ENCODE measurements around the gene RELB.
"Not testable (repeated sequence)": the region's sequence is repeated elsewhere in the genome, so short reads cannot be mapped to it uniquely, and the experiment has no call there.

Gene RELB

GRCh38 chr19:44986389-44986788, 14.9 kb upstream of the RELB start:
- DNase-seq (ENCODE audit: low read depth in 3 of 3), result no peak

DNA sequence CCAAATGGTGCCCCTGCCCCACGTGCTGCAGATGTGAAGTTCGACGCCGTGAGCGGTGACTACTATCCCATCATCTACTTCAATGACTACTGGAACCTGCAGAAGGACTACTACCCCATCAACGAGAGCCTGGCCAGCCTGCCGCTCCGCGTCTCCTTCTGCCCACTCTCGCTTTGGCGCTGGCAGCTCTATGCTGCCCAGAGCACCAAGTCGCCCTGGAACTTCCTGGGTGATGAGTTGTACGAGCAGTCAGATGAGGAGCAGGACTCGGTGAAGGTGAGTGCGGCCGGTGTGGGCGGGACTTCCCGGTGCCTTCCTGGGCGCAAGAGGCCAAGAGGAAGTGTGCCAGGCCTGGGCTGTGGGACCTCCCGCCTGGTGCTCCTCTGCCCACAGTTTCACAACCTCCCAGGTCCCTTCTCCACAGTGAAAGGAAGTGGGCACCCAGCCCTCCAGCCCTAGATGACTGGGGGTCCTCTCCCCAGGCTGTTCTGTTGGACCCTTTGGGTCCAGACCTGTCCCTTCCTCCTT, 14.1 kb upstream of the RELB start:
- DNase-seq (ENCODE audit: low read depth in 3 of 3), result no peak

- DNase-seq (ENCODE audit: low read depth in 3 of 3), result no peak
Observed at GRCh38 chr19:44988273-44988672, 13.0 kb upstream of the RELB start.

GRCh38 chr19:44988896-44989556, 12.2 kb upstream of the RELB start:
- DNase-seq (ENCODE audit: low read depth in 3 of 3), result peak; percentile 26 to 53 (median 26)

DNA sequence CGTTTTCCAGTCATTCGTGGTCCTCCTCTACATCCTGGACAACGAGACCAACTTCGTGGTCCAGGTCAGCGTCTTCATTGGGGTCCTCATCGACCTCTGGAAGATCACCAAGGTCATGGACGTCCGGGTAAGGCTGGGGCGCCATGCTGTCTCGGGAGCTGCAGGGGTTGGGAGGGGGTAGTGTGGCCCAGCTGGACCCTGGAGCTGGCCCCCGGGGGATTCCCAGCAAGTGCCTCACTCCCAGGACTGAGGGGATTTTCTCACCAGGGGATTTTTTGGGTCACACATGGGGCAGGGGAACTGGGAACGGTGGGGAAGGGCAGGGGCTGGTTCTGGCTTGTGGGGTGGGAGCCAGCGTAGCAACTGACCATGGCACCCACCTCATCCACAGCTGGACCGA, 10.8 kb upstream of the RELB start:
- no peak for DNase-seq (ENCODE audit: low read depth in 3 of 3)

- DNase-seq (ENCODE audit: low read depth in 3 of 3), result no peak
Observed at GRCh38 chr19:44990966-44991365, 10.3 kb upstream of the RELB start.

DNA sequence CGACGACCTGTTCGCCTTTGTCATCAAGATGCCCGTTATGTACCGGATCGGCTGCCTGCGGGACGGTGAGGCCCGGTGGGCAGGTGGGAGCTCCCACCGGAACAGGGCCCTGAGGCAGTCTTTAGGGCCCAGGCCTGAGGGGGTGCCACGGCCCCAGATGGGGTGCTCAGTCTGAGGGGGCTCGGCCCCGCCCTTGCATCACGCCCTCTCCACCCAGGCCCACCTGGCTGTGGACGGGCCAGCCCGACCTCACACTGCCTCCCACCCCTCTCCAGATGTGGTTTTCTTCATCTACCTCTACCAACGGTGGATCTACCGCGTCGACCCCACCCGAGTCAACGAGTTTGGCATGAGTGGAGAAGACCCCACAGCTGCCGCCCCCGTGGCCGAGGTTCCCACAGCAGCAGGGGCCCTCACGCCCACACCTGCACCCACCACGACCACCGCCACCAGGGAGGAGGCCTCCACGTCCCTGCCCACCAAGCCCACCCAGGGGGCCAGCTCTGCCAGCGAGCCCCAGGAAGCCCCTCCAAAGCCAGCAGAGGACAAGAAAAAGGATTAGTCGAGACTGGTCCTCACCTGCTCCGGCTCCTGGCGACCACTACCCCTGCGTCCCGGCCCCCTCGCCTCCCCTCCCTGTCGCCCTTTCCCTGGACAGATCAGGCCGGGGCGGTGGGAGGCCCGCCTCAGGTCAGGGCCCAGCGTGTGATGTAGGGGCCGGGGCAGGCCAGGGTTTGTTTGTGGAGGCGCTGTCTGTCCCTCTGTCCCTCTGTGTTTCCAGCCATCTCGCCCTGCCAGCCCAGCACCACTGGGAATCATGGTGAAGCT, 8.7 kb upstream of the RELB start:
- DNase-seq (ENCODE audit: low read depth in 3 of 3), result no peak

GRCh38 chr19:44993526-44993925, 7.7 kb upstream of the RELB start:
- no peak for DNase-seq (ENCODE audit: low read depth in 3 of 3)

DNA sequence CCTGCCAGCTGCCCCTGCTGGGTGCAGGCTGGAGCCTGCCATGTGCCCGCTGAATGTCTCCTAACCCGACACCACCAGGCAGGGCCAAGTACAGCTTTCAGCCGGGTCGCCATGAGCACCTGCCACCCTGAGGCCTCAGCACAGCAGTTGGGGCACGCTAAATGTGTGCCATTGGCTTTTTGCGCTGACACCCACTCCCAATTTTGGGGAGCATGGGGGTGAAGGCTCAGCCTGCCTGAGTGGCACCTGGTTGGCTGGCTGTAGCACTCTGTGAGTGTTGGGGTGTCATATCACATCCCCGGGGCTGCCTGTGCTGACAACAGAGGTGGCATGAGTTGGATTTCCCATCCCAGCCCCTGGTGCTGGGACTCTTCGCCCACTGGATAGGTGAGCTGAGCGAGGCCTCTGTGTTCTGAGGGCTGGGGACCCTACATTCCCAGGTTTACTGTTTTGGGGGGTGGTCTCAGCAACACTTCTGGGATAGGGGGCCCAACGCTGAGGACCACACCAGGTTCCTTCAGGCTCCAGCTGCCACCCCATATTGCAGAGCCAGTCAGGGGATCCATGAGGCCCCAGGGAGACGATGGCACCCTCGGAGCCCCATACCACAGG, 7.2 kb upstream of the RELB start:
- DNase-seq (ENCODE audit: low read depth in 3 of 3), result no peak

DNA sequence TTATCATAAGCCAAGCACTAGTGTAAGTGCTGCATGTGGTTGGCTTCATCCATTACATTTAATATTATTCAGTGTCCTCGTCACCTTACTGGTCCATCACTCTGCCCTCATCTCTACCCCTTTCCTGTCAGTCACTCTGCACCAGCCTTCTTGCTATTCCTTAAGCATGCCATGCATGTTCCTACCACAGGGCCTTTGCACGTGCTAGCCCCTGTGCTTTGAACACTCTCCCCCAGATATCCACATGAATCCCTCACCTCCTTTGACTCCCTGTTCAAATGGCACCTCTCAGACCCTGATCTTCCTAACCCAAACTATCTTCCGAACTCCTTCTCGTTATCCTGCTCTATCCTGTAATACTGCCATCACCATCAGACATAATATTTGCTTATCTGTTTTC, 3.2 kb upstream of the RELB start:
- DNase-seq (ENCODE audit: low read depth in 3 of 3), result no peak

DNA sequence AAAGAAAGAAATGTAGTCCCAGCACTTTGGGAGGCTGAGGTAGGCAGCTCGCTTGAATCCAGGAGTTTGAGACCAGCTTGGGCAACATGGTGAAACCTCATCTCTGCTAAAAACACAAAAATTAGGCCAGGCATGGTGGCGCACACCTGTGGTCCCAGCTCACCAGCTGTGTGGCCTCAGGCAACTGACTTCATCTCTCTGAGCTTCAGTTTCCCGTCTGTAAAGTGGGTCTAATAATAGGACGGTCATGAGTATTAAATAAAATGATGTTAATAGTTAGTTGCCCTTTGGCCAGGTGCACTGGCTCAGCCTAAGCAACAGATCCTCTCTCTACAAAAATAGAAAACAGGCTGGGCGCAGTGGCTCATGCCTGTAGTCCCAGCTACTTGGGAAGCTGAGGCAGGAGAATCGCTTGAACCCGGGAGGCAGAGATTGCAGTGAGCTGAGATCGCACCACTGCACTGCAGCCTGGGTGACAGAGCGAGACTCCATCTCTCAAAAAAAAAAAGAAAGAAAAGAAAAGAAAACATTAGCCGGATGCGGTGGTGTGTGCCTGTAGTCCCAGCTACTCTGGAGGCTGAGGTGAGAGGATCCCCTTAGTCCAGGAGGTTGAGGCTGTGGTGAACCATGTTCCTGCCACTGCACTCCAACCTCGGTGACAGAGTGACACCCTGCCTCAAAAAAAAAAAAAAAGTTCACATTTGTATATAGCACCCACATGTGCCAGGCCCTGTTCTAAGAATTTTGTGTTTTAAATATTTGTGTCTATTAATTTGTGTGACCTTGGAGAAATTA, 1.9 kb upstream of the RELB start:
- not testable (repeated sequence) for DNase-seq (ENCODE audit: low read depth in 3 of 3)

DNA sequence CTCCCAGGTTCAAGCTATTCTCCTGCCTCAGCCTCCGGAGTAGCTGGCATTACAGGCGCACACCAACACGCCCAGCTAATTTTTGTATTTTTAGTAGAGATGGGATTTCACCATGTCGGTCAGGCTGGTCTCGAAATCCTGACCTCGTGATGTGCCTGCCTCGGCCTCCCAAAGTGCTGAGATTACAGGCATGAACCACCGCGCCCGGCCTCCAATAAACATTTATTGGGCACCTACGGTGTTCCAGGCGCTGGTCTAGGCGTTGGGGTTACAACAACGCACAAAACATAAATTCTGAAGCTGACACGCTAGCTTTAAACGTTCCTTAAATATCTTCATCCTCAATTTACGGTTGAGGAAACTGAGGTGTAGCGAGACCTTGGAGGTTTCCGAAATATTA, 599 bp upstream of the RELB start:
- not testable (repeated sequence) for DNase-seq (ENCODE audit: low read depth in 3 of 3)

DNA sequence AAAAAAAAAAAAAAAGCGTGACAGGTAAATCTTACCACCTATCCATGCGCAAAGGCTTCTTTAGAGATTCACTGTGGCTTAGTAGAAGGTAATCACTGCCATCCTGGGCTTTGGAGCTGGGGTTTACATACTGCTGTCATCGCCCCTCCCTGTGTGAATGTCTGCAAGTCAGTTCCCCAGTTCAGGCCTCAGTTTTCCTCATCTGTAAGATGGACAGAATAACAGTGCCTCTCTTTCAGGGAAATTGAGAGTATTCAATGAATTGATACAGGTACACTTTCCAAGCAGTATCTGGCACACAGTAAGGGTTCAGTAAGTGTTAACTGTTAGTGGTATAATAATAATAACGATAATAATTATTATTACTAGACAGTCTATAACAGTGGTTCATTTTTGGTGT, 2.2 kb downstream of the RELB start:
- DNase-seq (ENCODE audit: low read depth in 3 of 3), result no peak

DNA sequence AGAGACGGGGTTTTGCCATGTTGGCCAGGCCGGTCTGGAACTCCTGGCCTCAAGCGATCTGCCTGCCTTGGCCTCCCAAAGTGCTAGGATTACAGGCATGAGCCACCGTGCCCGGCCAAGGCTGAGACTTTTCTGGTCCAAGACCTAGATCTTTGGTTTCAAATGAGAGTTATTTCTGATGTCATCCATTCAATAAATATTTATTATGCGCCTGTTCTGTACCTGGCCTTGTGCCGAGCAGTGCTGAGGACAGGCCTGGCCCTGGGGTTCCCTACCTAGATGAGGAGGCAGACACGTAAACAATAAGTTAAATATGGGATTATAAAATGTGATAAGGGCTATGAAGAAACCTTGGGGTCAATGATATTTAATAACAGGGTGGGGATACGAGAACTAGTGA, 4.5 kb downstream of the RELB start:
- DNase-seq (ENCODE audit: low read depth in 3 of 3), result no peak

GRCh38 chr19:45008552-45008951, 7.3 kb downstream of the RELB start:
- DNase-seq (ENCODE audit: low read depth in 3 of 3), result no peak

DNA sequence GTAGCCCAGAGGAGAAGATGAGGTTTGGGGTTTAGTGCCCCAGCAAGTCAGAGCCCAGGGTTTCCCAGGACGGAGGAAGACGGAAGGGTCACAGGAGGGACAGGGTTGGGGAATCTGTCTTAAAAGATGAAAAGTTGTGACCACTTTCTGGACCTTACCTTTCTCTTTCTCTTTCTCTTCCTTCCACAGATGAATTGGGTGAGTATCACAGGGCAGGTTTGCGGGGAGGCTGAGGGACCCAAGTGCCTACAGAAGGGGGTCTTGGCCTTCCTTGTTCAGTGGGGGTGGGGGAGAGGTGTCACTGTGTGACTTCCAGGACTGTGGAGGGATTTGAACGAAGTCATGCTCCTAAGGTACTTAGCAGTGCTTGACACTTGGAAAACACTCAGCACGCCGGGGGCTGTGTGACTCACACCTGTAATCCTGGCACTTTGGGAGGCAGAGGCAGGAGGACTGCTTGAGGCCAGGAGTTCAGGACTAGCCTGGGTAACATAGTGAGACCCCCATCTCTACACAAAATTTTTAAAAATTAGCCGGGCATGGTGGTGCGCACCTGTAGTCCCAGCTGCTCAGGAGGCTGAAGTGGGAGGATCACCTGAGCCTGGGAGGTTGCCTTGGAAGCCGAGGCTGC, 8.5 kb downstream of the RELB start:
- DNase-seq (ENCODE audit: low read depth in 3 of 3), result no peak

GRCh38 chr19:45010306-45010705, 9.0 kb downstream of the RELB start:
- no peak for DNase-seq (ENCODE audit: low read depth in 3 of 3)

GRCh38 chr19:45011959-45012358, 10.7 kb downstream of the RELB start:
- no peak for DNase-seq (ENCODE audit: low read depth in 3 of 3)

- peak; percentile 40 to 56 (median 52) for DNase-seq (ENCODE audit: low read depth in 3 of 3)
Observed at GRCh38 chr19:45016388-45017314, 15.4 kb downstream of the RELB start.

DNA sequence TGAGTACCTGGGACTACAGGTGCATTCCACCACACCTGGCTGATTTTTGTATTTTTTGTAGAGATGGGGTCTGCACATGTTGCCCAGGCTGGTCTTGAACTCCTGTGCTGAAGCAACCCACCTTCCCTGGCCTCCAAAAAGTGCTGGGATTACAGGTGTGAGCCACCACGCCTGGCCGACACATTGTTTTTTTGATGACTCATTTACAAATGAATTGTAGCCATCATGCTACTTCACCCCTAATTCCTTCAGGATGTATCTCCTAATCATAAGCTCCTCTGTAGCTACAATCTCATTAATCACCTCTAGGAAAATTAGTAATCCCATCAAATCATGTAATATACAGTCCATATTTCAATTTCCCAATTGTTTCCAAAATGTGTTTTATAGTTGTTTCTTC, 17.9 kb downstream of the RELB start:
- no peak for DNase-seq (ENCODE audit: low read depth in 3 of 3)
